Stimulated activated CD4-positive, alpha-beta T cell treated with anti-CD3 and anti-CD28 coated beads, TNF-alpha, amount 100 ng/mL, for 24 hours (primary cell): ENCODE data around the gene RND1.
A peak's percentile ranks its signal among the peaks of the same experiment; 100 is the strongest.
"Not testable (repeated sequence)": the region's sequence is repeated elsewhere in the genome, so short reads cannot be mapped to it uniquely, and the experiment has no call there.

Source experiments
- DNase-seq, 3 experiments: peaks; one replicate each; pipeline ENCODE4 v3.0.0-alpha.2; 2020; ENCODE audit warnings: low read depth in 3 of 3

Gene RND1

GRCh38 chr12:48865281-48866051 lies at the start of gene RND1:
TSS of gene RND1 (minus strand) at chr12:48865870. CDS start at chr12:48865767, 103 bp downstream.
- DNase-seq: peak; percentile 68 to 79 (median 77)

GRCh38 chr12:48910196-48910595 lies 44.5 kb upstream of the RND1 start:
- no peak for DNase-seq

GRCh38 chr12:48909698-48910097 lies 44.0 kb upstream of the RND1 start:
- not testable (repeated sequence) for DNase-seq

- DNase-seq: no peak
Observed at GRCh38 chr12:48907245-48907644, 41.6 kb upstream of the RND1 start.

GRCh38 chr12:48903982-48904411 lies 38.3 kb upstream of the RND1 start:
- peak; percentile 62 to 78 (median 75) for DNase-seq

GRCh38 chr12:48903363-48903981 lies 37.8 kb upstream of the RND1 start:
- no peak for DNase-seq

- DNase-seq: no peak
Observed at GRCh38 chr12:48901278-48901677, 35.6 kb upstream of the RND1 start.

- DNase-seq: no peak
Observed at GRCh38 chr12:48899651-48900050, 34.0 kb upstream of the RND1 start.

- no peak for DNase-seq
Observed at GRCh38 chr12:48894271-48894670, 28.6 kb upstream of the RND1 start.

- peak; percentile 43 to 77 (median 59) for DNase-seq
Observed at GRCh38 chr12:48890657-48891418, 25.2 kb upstream of the RND1 start.

- DNase-seq: no peak
Observed at GRCh38 chr12:48889679-48890078, 24.0 kb upstream of the RND1 start.

GRCh38 chr12:48883305-48884161 lies 17.9 kb upstream of the RND1 start:
- DNase-seq: no peak

GRCh38 chr12:48882972-48883304 lies 17.3 kb upstream of the RND1 start:
- no peak for DNase-seq

- DNase-seq: no peak
Observed at GRCh38 chr12:48882315-48882687, 16.6 kb upstream of the RND1 start.

- no peak for DNase-seq
Observed at GRCh38 chr12:48881686-48882314, 16.1 kb upstream of the RND1 start.

GRCh38 chr12:48880647-48881046 lies 15.0 kb upstream of the RND1 start:
- no peak for DNase-seq

- DNase-seq: no peak
Observed at GRCh38 chr12:48878548-48878947, 12.9 kb upstream of the RND1 start.

- DNase-seq: no peak
Observed at GRCh38 chr12:48875944-48876515, 10.4 kb upstream of the RND1 start.

GRCh38 chr12:48873534-48873933 lies 7.9 kb upstream of the RND1 start:
- DNase-seq: not testable (repeated sequence)

GRCh38 chr12:48873096-48873495 lies 7.4 kb upstream of the RND1 start:
- no peak for DNase-seq

GRCh38 chr12:48869191-48869590 lies 3.5 kb upstream of the RND1 start:
- no peak for DNase-seq
